GM10847 (cell line): ENCODE results near the gene PCDH9.

ENCODE experiments used
- POLR2A ChIP-seq: IDR thresholded peaks from 2 replicates; pipeline ENCODE4 v1.6.1; 2011; ENCODE audit not compliant: insufficient read length; ENCODE audit errors: extremely low read depth

The PCDH9 gene

DNA sequence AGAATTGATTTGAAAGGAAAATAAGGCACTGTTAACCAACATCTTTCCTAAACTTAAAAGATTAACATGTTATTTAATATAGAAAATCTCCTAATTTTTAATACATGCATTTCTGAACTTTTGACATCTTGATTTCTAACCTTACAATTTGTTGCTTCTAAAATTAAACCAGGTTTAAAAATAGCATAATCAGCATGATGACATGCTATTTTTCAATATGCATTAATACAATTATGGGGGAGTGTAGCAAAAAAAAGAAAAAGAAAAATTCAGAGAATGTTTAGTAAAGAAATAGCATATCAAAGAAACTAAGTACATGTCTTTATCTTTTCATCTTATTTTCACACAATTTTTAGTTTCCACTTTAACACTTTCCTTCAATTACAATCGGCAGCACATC is 98.7 kb downstream of the PCDH9 start:
- no peak for TF ChIP-seq POLR2A

- no peak for TF ChIP-seq POLR2A
Observed at GRCh38 chr13:67130444-67130843, 99.7 kb downstream of the PCDH9 start.

- TF ChIP-seq POLR2A = no peak
Observed at GRCh38 chr13:67128136-67128535, 102.0 kb downstream of the PCDH9 start.

GRCh38 chr13:67125681-67126080 is 104.5 kb downstream of the PCDH9 start:
- TF ChIP-seq POLR2A = no peak

GRCh38 chr13:67123165-67123564 is 107.0 kb downstream of the PCDH9 start:
- no peak for TF ChIP-seq POLR2A

GRCh38 chr13:67122251-67122650 is 107.9 kb downstream of the PCDH9 start:
- no peak for TF ChIP-seq POLR2A

DNA sequence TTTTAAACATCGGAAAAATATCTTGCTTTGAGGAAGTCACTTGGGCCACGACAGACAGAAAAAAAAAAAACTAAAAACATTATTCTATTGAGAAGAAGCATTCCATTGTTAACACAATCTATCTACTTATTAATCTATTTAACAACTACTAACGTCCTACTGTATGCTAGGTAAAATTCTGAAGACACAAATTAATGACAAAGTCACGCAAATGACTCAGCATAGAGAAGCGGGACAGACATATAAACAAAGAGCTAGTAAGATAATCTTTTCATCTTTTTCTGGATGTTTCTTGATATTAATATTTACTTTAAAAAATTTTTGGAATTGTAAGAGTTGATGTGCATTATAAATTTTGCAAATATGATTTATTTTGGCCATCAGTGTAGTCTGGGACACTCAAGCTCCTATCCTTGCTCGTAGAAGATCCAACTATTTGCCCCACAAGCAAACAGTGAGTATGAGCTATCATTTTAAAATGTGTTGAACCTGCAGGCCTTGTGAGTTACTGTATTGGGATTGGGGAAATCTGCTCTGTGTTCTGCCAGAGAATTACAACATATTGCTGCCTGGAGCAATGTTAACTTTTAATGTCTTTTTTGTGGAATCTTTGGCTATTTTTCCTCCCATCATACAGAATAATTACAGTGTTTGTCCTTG is 109.1 kb downstream of the PCDH9 start:
- TF ChIP-seq POLR2A = no peak

GRCh38 chr13:67119481-67119894 is 110.6 kb downstream of the PCDH9 start:
- TF ChIP-seq POLR2A = no peak

GRCh38 chr13:67118277-67118676 is 111.9 kb downstream of the PCDH9 start:
- no peak for TF ChIP-seq POLR2A

DNA sequence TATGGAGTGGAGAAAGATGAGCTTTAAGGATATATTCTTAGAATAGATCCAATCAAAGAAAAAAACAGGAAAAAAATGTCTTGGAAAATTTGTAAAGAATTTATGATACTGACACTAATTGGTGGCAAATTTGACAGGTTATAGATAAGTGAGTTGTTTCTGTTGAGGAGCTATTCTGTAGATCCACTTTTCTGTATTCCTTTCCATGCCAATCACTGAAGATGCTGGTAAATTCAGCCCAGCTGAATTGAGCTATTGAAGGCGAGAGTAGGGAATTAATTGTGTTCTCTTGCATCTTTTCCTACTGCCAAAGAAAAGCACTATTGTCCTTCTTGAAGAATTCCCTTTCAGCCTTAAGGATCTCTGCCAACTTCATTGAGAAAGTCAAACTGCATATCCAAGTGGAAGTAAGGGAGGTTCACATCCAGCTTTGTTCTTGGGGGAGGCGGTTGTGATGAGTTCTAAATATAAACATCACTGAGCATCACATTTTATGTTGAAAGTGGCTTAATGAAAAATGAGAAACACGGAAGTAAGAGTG is 113.1 kb downstream of the PCDH9 start:
- TF ChIP-seq POLR2A = no peak

DNA sequence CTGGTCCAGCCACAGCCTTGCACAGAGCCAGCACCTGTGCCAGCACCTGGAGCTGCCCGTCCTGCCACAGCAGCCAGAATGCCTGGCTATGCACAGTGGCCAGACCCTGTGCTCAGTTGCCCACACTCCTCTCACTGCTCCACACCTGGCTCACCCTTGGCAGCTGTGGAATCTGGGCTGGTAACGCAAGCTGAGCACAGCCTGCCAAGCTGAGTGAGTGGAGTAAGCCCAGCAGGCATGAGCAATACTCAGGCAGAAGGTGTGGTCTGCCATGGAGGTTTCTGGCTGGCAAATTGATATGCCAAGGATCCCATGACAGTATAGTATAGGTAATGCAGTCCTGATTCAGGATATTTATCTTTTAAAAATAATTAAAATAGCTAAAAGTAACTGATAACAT is 122.2 kb downstream of the PCDH9 start:
- TF ChIP-seq POLR2A = no peak

DNA sequence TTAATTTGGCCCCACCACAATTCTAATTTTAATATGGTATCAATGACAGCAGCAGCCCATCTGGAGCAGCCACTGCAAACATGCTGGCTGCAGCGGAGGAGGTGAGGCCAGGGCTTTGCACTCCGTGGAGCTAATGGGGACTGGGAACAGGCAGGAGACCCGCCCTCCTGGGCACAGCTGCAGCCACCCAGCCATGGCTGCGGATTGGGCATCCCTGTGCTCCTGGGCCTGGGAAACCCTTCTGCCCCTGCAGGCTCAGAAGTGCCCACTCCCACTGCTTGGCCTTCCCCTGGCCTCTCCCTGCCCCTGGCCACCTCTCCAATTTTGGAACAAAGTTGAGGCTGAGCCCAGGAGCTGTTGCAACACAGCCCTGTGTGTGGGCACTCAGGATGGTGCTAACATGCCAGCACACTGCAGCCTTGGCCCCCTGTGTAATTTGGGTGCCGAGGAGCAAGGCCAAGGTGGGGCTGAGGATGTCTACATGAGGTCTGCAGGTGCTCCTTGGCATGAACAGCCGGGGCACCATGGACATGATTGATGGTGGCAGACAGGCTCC is 123.6 kb downstream of the PCDH9 start:
- TF ChIP-seq POLR2A = no peak

DNA sequence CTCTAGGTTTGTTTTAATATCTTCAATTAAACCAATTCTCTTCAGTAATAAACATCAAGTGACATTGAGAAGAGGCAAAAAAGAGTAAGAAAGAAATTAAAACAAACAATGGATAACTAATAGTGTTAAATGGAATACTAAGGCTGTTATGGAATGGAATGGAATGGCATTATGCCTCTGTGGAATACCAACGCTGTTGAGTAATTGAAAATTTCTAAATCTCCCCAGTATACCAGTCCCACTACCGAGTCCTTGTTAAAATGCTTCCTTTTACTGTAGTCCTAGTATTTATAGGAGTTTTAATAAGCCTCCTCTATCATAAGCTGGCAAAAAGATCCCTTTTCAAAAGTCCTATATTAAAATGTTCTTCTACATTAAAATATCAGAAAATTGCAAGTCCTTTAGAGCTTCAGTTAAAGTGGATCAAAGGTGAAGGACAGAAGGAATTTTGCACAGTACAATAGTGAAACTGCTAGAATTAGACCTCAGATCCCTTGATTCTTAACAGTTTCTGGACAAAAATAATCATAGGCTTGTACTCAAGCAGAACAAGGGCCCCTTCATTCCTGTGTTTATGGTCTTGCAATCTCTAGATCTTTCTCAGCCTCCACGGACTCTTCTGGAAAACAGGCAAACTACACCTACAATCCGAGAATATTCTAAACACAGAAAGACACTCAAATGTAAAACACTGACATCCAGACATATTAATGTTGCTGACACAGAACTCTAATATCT is 128.2 kb downstream of the PCDH9 start:
- no peak for TF ChIP-seq POLR2A

- no peak for TF ChIP-seq POLR2A
Observed at GRCh38 chr13:67100730-67101129, 129.4 kb downstream of the PCDH9 start.

DNA sequence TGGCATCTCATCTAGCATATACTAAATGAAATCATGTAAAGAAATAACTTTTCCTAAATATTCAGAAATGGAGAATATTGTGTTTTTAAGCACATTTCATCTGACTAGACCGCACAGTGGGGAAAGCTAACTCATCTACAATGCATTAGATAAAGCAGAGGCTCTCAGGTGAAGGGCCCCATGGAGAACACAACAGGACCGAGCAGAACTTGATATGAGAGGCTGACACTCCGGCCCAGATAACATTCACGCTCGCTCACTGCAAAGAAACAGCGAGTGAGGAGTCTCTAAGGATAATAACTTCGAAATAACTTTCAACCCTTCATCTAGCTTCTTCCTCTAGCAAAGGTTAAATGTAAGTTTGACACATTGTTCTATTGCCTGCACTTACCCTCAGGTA is 130.6 kb downstream of the PCDH9 start:
- TF ChIP-seq POLR2A = no peak

DNA sequence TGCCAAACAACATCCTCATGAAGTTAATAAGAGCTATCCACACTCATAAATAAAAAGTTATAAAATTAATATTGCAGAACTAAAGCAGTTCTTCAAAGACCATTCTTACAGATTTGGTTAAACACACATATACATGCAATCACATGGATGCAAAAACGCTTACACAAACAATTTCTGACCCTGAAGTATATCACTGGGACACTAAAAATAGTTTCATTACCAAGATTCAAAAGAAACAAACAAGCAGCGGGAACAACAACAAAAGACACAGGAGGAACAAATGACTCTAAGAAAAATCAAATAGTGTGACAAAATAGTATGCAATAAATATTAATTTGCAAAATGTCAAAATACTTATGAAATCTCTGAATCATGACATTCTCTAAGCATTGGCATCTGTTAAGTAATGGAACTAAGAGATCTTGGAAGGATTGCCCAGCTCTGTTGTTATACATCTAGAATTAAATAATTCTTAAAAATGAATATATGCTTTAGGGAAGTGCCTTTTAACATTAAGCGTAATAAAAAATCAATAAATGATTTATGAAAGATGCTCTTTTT is 132.2 kb downstream of the PCDH9 start:
- TF ChIP-seq POLR2A = no peak
